A673 (cell line): ENCODE measurements around the gene DIS3L. TPM values are rescaled to one million over a fixed set of nuclear protein-coding genes. Genes with fewer than 3 reads are reported as not detected.
"Not testable (repeated sequence)": the region's sequence is repeated elsewhere in the genome, so short reads cannot be mapped to it uniquely, and the experiment has no call there.

ENCODE experiments used
- BruUV-seq: library from RNA; stranded (reverse); fragments of 400-500 nt; replicated peaks from 2 replicates; lab custom pipeline; 2021; lab: Mats Ljungman, UMichigan
- CTCF ChIA-PET: fragments of 300-600 bp; sonication (Branson Sonifier 250); formaldehyde crosslinking; loops from one replicate; lab custom pipeline; 2022; ENCODE audit warnings: antibody characterized with exemption; lab: Charles Lee
- POLR2A ChIA-PET: fragments of 300-600 bp; sonication (Branson Sonifier 250); formaldehyde crosslinking; loops from one replicate; lab custom pipeline; 2022; ENCODE audit warnings: antibody characterized with exemption; ENCODE audit not compliant: low non-redundant PET; lab: Charles Lee
- DNase-seq: peaks from one replicate; pipeline ENCODE4 v3.0.0-alpha.2; 2015; ENCODE audit warnings: low spot score
- H3K27ac ChIP-seq: fragments of 200-600 bp; sonication (generic); 2 replicates; pipeline ENCODE4 v1.5.1; 2016; ENCODE audit warnings: mixed run types, low read depth, mild to moderate bottlenecking, mixed read lengths, antibody characterized with exemption, low read length; ENCODE audit not compliant: poor library complexity, severe bottlenecking
- H3K27me3 ChIP-seq: fragments of 200-600 bp; sonication (generic); replicated peaks from 2 replicates; pipeline ENCODE4 v1.6.1; 2017; ENCODE audit warnings: mixed run types, low read depth, mild to moderate bottlenecking, mixed read lengths, antibody characterized with exemption, low read length; ENCODE audit not compliant: insufficient read depth, poor library complexity
- H3K36me3 ChIP-seq: fragments of 200-600 bp; sonication (generic); 2 replicates; pipeline ENCODE4 v1.6.1; 2016; ENCODE audit warnings: mixed run types, mild to moderate bottlenecking, mixed read lengths, antibody characterized with exemption, low read length; ENCODE audit not compliant: insufficient read depth, poor library complexity, severe bottlenecking
- H3K4me1 ChIP-seq: fragments of 200-600 bp; sonication (generic); 2 replicates; pipeline ENCODE4 v1.6.1; 2017; ENCODE audit warnings: mixed run types, mild to moderate bottlenecking, mixed read lengths, antibody characterized with exemption, low read length; ENCODE audit not compliant: insufficient read depth, poor library complexity, severe bottlenecking
- H3K4me3 ChIP-seq: fragments of 200-600 bp; sonication (generic); 2 replicates; pipeline ENCODE4 v1.5.1; 2016; ENCODE audit warnings: low read depth, mixed run types, mild to moderate bottlenecking, mixed read lengths, low read length; ENCODE audit not compliant: poor library complexity, severe bottlenecking
- H3K9me3 ChIP-seq: fragments of 200-600 bp; sonication (generic); 2 replicates; pipeline ENCODE4 v1.6.1; 2016; ENCODE audit warnings: mixed run types, low read depth, mild to moderate bottlenecking, mixed read lengths, antibody characterized with exemption, low read length; ENCODE audit not compliant: poor library complexity, severe bottlenecking
- EZH2 ChIP-seq: fragments of 200-600 bp; sonication (generic); IDR thresholded peaks from 2 replicates; pipeline ENCODE4 v1.6.1; 2017; ENCODE audit warnings: borderline replicate concordance, low read depth, mild to moderate bottlenecking, mixed read lengths, antibody characterized with exemption, low read length; ENCODE audit not compliant: poor library complexity, severe bottlenecking
- intact Hi-C: fragments of 100-400 bp; cut with micrococcal nuclease; formaldehyde crosslinking; loops from one replicate; pipeline ENCODE4 v1.10.0; 2022; ENCODE audit not compliant: unreplicated experiment
- total RNA-seq: library from RNA; stranded (reverse); gene quantifications from 2 replicates; pipeline ENCODE4 v1.2.3, GENCODE V29; 2021
- TF ChIP-seq, protein P1 (sequence below): fragments of 300-800, 200-600 bp; sonication (generic); conservative IDR thresholded peaks from 2 replicates; pipeline ENCODE4 v1.5.1; 2017; ENCODE audit warnings: low read depth, mild to moderate bottlenecking, antibody characterized with exemption, low read length, moderate library complexity, mixed read lengths

Gene DIS3L
- total RNA-seq, 1 experiment from 2014 or later = 10.7 TPM

GRCh38 chr15:66254951-66255676, 38.3 kb upstream of the DIS3L start:
- POLR2A ChIA-PET = no interaction called here
- no peak overlapping the region for H3K27ac ChIP-seq
- no peaks in the 10 kb centered on the region for H3K9me3 ChIP-seq
- intact Hi-C loops = loop anchor here (5.0 kb wide), 1 partner anchor 242 kb away; the partner anchor contains the start of gene SNAPC5
- H3K4me1 ChIP-seq = peaks cover 5% of the 10 kb centered on the region
- no TSS peak for BruUV-seq
- TF ChIP-seq EZH2 = no peak
- TF ChIP-seq, protein P1, sequence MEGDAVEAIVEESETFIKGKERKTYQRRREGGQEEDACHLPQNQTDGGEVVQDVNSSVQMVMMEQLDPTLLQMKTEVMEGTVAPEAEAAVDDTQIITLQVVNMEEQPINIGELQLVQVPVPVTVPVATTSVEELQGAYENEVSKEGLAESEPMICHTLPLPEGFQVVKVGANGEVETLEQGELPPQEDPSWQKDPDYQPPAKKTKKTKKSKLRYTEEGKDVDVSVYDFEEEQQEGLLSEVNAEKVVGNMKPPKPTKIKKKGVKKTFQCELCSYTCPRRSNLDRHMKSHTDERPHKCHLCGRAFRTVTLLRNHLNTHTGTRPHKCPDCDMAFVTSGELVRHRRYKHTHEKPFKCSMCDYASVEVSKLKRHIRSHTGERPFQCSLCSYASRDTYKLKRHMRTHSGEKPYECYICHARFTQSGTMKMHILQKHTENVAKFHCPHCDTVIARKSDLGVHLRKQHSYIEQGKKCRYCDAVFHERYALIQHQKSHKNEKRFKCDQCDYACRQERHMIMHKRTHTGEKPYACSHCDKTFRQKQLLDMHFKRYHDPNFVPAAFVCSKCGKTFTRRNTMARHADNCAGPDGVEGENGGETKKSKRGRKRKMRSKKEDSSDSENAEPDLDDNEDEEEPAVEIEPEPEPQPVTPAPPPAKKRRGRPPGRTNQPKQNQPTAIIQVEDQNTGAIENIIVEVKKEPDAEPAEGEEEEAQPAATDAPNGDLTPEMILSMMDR = no peak
- CTCF ChIA-PET = no interaction called here
- no peaks in the 10 kb centered on the region for H3K36me3 ChIP-seq
- no peak for DNase-seq
- no peak overlapping the region for H3K4me3 ChIP-seq
- H3K27me3 ChIP-seq = peaks cover 80% of the 10 kb centered on the region

GRCh38 chr15:66256692-66257091, 36.7 kb upstream of the DIS3L start:
- Histone ChIP-seq H3K4me3 (no peak overlapping the region), H3K9me3 (no peaks in the 10 kb centered on the region), H3K27ac (no peak overlapping the region), H3K36me3 (no peaks in the 10 kb centered on the region), H3K27me3 (peaks cover 66% of the 10 kb centered on the region), H3K4me1 (peaks cover 5% of the 10 kb centered on the region)
- ChIA-PET POLR2A (interaction anchor here (0.6 kb wide), 1 partner anchor 30 kb away, joined by 5 read pairs; no protein-coding TSS in a partner anchor), CTCF (interaction anchor here (0.8 kb wide), 1 partner anchor 29 kb away, joined by 8 read pairs; no protein-coding TSS in a partner anchor)
- DNase-seq = no peak
- intact Hi-C loops = no loop called here
- no TSS peak for BruUV-seq
- TF ChIP-seq, protein P1 = no peak
- no peak for TF ChIP-seq EZH2

- no peak overlapping the region for H3K27ac ChIP-seq
- TF ChIP-seq, protein P1 = no peak
- TF ChIP-seq EZH2 = no peak
- ChIA-PET POLR2A (no interaction called here), CTCF (no interaction called here)
- no peaks in the 10 kb centered on the region for H3K36me3 ChIP-seq
- no peaks in the 10 kb centered on the region for H3K9me3 ChIP-seq
- DNase-seq = no peak
- H3K4me1 ChIP-seq = no peaks in the 10 kb centered on the region
- no TSS peak for BruUV-seq
- intact Hi-C loops = no loop called here
- H3K27me3 ChIP-seq = peaks cover 33% of the 10 kb centered on the region
- no peak overlapping the region for H3K4me3 ChIP-seq
Measured at GRCh38 chr15:66261056-66261455, 32.3 kb upstream of the DIS3L start.

DNA sequence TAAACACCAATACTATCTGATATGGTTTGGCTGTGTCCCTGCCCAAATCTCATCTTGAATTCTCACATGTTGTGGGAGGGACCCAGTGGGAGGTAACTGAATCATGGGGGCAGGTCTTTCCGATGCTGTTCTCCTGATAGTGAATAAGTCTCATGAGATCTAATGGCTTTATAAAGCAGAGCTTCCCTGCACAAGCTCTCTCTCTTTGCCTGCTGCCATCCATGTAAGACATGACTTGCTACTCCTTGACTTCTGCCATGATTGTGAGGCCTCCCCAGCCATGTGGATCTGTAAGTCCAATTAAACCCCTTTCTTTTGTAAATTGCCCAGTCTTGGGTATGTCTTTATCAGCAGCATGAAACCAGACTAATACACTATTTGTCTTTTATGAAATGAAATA, 30.5 kb upstream of the DIS3L start:
- CTCF ChIA-PET, BruUV-seq, H3K4me3 ChIP-seq, H3K9me3 ChIP-seq, H3K27ac ChIP-seq, POLR2A ChIA-PET, H3K36me3 ChIP-seq, DNase-seq, H3K4me1 ChIP-seq, intact Hi-C loops: not testable (repeated sequence)
- H3K27me3 ChIP-seq = peaks cover 15% of the 10 kb centered on the region
